GM18861 (cell line): ENCODE results near the gene BLNK.
"Not testable (repeated sequence)": the region's sequence is repeated elsewhere in the genome, so short reads cannot be mapped to it uniquely, and the experiment has no call there.

Source experiments
- ATAC-seq: cut with Tn5 transposase; IDR thresholded peaks from one replicate; pipeline ENCODE4 v1.9.1; 2021; ENCODE audit not compliant: unreplicated experiment

The BLNK gene

DNA sequence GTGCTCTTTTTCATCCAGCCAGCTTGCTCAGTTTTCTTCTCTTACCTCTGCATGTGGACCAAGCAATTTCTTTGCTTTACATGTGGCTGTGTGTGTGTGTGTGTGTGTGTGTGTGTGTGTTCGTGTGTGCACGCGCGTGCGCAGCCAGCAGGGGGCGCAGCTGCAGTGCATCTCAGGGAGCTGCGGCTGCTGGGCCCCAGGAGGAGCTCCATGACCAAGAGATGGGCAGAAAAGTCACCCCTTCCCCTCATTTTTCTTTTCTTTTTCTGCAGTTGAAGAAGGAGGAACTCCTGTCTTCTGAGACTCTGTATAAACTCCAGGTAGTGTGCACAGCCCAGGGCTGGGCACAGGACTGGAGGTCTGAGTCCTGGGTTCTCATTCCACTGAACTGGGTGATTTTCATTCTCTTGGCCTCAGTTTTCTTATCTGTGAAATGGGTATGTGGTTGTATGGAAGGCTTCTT lies 41.8 kb downstream of the BLNK start:
- no peak for ATAC-seq

- no peak for ATAC-seq
Observed at GRCh38 chr10:96228408-96228994, 42.9 kb downstream of the BLNK start.

DNA sequence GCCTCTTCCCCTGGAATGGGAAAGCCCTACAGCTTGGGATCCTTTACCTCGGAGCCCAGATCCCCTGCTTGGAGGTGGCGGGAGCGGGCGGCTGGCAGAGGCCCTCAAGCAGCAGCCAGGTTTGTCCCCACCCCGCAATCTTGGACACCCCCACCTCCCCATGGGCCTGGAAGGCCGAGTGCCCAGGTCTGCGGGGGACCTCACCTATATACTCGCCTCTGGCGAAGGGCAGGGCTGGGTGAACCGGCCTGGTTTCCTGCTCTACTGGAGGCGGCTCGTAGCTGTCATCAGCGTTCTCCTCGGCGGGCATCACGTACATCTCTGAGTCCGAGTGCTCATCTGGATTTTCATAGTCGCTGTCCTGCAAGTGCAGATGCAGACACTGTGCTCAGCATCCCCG lies 44.2 kb downstream of the BLNK start:
- no peak for ATAC-seq

DNA sequence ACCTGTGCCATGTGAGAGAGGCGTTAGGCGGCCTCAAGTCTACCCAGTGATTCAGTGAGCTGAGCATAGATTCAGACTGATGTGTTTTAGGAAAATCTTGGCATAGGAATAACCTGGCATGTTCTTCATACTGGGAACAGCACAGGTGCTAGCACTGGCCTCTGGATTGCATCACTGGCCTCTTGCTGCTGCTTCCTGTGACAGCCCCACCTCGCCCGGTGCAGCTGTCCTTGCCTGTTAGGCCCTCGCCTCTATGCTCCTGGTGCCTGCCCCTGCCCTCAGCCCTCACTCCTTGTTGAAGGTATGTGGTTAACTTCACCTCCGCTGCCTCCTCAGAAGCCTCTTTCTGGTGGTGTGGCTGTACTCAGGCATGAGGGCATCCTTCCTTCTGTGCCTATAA lies 46.2 kb downstream of the BLNK start:
- ATAC-seq = no peak

DNA sequence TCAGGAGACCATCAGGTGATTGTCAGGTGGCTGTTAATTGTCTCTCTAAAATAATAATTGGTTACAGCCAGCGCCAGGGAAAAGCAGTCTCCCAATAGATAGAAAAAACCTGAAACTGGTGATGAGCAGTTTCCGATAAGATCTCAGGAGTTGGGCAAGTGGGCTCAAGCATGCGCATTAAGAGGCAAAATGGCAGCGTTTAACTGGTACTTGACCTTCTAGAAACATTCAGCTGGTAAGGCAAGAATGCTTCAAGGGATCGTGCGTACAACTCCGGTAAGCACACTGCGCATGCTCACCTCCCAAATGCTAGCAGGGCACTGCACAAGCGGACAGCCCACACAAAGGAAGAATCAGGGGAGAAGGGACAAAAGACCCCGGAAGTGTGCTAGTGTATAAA lies 48.5 kb downstream of the BLNK start:
- no peak for ATAC-seq

DNA sequence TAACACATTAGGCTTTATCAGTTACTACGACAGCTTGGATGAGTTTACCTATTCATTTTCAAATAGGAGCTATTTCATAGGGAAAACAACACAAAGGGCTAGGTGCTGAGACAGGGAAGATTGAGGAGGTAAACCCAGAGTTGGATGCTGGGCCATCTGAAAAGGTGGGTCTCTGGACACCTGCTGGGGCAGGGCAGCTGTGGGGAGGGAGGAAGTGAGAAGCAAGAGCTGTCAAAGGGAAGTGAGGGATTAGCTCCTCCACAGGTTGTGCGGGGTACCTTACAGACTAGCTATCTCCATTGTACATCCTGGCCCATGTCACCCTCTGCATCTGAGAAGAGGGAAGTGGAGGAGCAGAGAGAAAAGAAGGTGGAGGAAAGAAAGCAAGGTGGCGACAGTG lies 48.9 kb downstream of the BLNK start:
- ATAC-seq = no peak

DNA sequence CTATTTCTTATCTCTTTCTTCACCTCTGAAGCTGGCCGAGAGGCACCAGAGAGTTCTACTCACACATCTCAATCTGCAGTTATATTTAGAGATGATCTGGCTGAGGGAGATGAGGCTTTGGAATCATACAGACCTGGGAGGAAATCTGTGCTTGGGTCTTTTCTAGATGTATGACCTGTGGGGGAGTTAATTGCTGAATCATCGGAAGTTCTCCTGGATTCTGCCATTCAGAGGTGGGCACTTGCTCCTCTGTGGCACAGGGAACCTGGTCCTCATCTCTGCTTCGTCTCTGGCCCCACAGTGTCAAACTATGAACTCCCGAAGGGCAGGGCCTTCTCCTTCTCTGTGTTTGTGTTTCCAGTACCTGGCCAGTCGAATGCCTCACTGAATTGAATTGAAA lies 52.5 kb downstream of the BLNK start:
- no peak for ATAC-seq

GRCh38 chr10:96217711-96218110 lies 53.7 kb downstream of the BLNK start:
- no peak for ATAC-seq

GRCh38 chr10:96216775-96217174 lies 54.6 kb downstream of the BLNK start:
- ATAC-seq = no peak

- no peak for ATAC-seq
Observed at GRCh38 chr10:96212911-96213310, 58.5 kb downstream of the BLNK start.

DNA sequence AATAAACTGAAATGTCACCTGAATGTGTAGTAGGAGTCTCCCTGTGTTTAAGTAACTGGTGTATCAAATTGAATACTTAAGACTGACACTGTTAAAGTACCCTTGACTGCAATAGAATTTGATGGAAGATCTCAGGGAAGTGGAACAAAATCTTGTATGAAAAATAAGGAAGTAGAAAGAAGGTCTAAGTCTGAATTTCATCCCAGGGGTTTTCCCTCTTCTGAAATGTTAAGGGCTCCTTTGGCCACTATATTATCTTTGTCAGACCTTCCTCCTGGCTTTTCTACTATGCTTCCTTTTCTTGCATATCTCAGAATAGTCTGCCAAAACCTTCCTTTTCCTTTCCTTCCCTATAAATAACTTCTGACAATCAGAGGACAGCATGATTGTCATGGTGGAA lies 59.6 kb downstream of the BLNK start:
- ATAC-seq = no peak

- no peak for ATAC-seq
Observed at GRCh38 chr10:96208946-96209345, 62.4 kb downstream of the BLNK start.

DNA sequence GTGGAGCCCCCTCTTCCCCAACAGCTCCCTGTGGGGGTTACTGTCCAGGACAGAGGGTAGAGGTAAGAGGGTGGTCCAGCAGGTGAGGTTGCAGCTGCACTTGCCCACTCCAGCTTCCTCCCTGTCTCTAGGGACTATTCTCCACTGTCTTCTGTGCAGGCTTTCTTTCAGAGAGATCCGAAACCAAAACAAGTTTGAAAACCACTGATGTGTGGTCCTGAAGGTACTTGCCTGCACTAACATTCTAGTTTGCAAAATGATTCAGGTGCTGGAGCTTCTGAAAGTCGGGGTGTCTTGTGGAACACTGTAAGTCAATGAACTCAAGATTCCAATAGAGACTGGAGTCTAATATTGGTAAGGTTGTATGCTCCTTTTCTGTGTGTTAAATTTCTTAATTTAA lies 63.1 kb downstream of the BLNK start:
- no peak for ATAC-seq

- ATAC-seq = no peak
Observed at GRCh38 chr10:96205580-96205979, 65.8 kb downstream of the BLNK start.

- no peak for ATAC-seq
Observed at GRCh38 chr10:96201525-96201924, 69.8 kb downstream of the BLNK start.

DNA sequence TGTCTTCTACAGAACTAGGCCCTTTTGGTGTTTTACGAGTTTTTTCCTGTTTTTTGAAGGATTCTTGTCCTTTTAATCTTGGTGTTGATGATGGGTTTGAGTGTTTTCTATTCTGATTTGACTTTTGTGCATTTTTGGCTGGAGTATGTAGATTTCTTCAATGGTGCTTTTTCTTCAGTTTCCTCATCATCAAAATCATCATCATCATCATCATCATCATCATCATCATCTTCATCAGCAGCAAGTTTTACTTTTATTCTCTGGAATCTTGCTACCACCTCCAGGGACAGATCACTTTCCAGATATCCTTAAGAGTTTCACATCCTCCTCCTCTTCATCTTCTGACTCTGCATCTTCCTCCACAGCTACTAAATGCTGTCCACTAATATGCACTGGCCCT lies 81.9 kb downstream of the BLNK start:
- not testable (repeated sequence) for ATAC-seq

DNA sequence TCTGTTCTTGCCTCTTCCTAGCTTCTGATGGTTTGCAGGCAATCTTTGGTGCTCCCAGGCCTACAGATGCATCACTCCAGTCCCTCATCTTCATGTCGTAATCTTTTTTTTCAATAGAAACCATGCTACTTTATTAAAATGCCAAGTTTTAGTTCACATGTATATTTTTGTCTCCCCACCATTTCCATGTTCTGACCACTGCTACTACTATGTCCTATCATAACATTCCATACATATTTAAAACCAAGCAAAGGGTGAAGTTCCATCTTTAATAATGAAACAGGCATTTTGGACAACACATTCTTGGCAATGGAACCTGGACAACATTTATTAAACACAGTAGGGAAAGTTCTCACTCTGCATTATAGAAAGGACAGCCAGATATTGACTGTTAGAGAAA lies 82.5 kb downstream of the BLNK start:
- ATAC-seq = no peak

DNA sequence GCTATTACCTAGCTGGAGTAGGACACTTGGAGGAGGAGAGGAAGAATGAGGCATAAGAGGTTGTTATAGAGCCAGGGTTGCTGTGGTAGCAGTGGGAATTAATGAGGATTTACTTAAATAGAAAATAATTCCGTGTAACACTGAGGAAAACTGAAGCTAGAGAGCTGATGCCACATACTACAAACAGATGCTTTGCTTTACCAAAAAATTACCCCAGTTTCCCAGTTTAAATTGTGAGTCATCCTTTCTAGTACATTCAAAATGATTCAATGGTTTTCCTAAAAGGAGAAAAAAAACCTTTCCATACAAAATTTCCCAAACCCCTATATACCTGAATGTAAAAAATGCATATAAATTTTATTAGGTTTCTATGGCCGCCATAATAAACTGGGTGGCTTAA lies 82.9 kb downstream of the BLNK start:
- no peak for ATAC-seq

DNA sequence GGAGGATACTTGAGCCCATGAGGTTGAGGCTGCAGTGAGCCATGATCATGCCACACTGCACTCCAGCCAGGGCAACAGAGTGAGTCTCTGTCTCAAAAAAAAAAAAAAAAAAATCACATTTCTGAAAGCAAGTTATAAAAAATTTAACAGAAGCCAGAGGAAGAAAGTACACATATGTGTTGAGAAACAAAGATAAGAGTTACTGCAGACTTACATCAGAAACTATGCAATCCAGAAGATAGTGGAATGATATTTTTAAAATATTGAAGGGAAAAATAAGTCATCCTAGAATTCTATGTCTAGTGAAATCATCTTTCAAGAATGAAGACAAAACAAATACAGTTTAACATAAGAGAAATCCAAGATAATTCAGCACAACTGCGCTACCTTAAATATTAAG lies 94.4 kb downstream of the BLNK start:
- ATAC-seq = no peak

DNA sequence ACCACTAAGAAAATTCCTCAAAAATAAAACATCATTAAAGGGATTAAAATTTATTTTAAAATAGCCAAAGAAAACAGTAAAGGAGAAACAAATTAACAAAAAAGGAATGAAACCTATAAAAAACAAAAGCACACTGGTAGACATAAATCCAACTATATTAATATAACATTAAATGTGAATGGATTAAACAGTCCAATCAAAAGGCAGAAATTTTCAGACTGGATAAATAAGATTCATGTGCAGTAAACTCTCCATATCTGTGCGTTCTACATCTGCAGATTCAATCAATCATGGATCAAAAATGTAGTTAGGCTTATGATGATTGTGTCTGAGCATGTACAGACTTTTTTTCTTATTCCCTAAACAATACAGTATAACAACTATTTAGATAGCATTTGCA lies 98.7 kb downstream of the BLNK start:
- ATAC-seq = no peak

GRCh38 chr10:96170230-96170629 lies 101.1 kb downstream of the BLNK start:
- no peak for ATAC-seq

- no peak for ATAC-seq
Observed at GRCh38 chr10:96168546-96168945, 102.8 kb downstream of the BLNK start.

- no peak for ATAC-seq
Observed at GRCh38 chr10:96165726-96166125, 105.6 kb downstream of the BLNK start.

GRCh38 chr10:96153070-96153469 lies 118.3 kb downstream of the BLNK start:
- no peak for ATAC-seq
